ENCODE results near the gene KCNAB1.

Gene KCNAB1

GRCh38 chr3:156256945-156257344 lies 136.6 kb downstream of the KCNAB1 start:
- no peak for TF ChIP-seq CTCF (IDR thresholded peaks at IDR 0.05; ENCODE audit: low read length)
- TF ChIP-seq EZH2 (IDR thresholded peaks at IDR 0.05; ENCODE audit: borderline replicate concordance, low read length), result no peak
- Histone ChIP-seq H3K4me1 (ENCODE audit: insufficient read depth, low read length, severe bottlenecking) (no peaks in the 10 kb centered on the region), H3F3A (ENCODE audit: insufficient read depth, low read length) (no peaks in the 10 kb centered on the region), H4K20me1 (ENCODE audit: insufficient read depth, low read length) (no peaks in the 10 kb centered on the region), H3K9ac (ENCODE audit: low read length) (no peak overlapping the region), H3K9me3 (ENCODE audit: low read length) (no peaks in the 10 kb centered on the region), H2AFZ (ENCODE audit: low read length) (no peak overlapping the region), H3K27me3 (ENCODE audit: insufficient read depth, low read length) (no peaks in the 10 kb centered on the region), H3K27ac (ENCODE audit: low read depth, low read length, poor library complexity, severe bottlenecking) (no peak overlapping the region), H3K4me2 (ENCODE audit: low read length) (no peak overlapping the region), H3K9me2 (ENCODE audit: low read depth, low read length) (no peaks in the 10 kb centered on the region), H3K79me2 (ENCODE audit: insufficient read depth, low read length) (no peaks in the 10 kb centered on the region), H3K4me3 (ENCODE audit: low read depth, low read length, poor library complexity, severe bottlenecking) (no peak overlapping the region), H3K36me3 (ENCODE audit: insufficient read depth, low read length) (no peaks in the 10 kb centered on the region)

GRCh38 chr3:156258301-156258700 lies 137.9 kb downstream of the KCNAB1 start:
- no peaks in the 10 kb centered on the region for H3K9me3 ChIP-seq (ENCODE audit: low read length)
- H3K79me2 ChIP-seq (ENCODE audit: insufficient read depth, low read length), result no peaks in the 10 kb centered on the region
- H3K4me2 ChIP-seq (ENCODE audit: low read length), result no peak overlapping the region

GRCh38 chr3:156259896-156260295 lies 139.5 kb downstream of the KCNAB1 start:
- Histone ChIP-seq H3F3A (ENCODE audit: insufficient read depth, low read length) (no peaks in the 10 kb centered on the region), H3K9me2 (ENCODE audit: low read depth, low read length) (no peaks in the 10 kb centered on the region), H3K36me3 (ENCODE audit: insufficient read depth, low read length) (no peaks in the 10 kb centered on the region), H3K27me3 (ENCODE audit: insufficient read depth, low read length) (no peaks in the 10 kb centered on the region), H3K4me1 (ENCODE audit: insufficient read depth, low read length, severe bottlenecking) (no peaks in the 10 kb centered on the region), H3K79me2 (ENCODE audit: insufficient read depth, low read length) (no peaks in the 10 kb centered on the region), H3K9ac (ENCODE audit: low read length) (no peak overlapping the region), H3K4me3 (ENCODE audit: low read depth, low read length, poor library complexity, severe bottlenecking) (no peak overlapping the region), H3K27ac (ENCODE audit: low read depth, low read length, poor library complexity, severe bottlenecking) (no peak overlapping the region), H4K20me1 (ENCODE audit: insufficient read depth, low read length) (no peaks in the 10 kb centered on the region), H3K4me2 (ENCODE audit: low read length) (no peak overlapping the region), H2AFZ (ENCODE audit: low read length) (no peak overlapping the region), H3K9me3 (ENCODE audit: low read length) (no peaks in the 10 kb centered on the region)
- no peak for TF ChIP-seq EZH2 (IDR thresholded peaks at IDR 0.05; ENCODE audit: borderline replicate concordance, low read length)
- TF ChIP-seq CTCF (IDR thresholded peaks at IDR 0.05; ENCODE audit: low read length), result no peak

More at GRCh38 chr3:156258301-156258700, 137.9 kb downstream of the KCNAB1 start:
- no peaks in the 10 kb centered on the region for H3F3A ChIP-seq (ENCODE audit: insufficient read depth, low read length)
- H3K27me3 ChIP-seq (ENCODE audit: insufficient read depth, low read length), result no peaks in the 10 kb centered on the region
- no peak overlapping the region for H3K4me3 ChIP-seq (ENCODE audit: low read depth, low read length, poor library complexity, severe bottlenecking)
- H3K27ac ChIP-seq (ENCODE audit: low read depth, low read length, poor library complexity, severe bottlenecking), result no peak overlapping the region
- no peaks in the 10 kb centered on the region for H4K20me1 ChIP-seq (ENCODE audit: insufficient read depth, low read length)
- no peak overlapping the region for H3K9ac ChIP-seq (ENCODE audit: low read length)
- no peak for TF ChIP-seq CTCF (IDR thresholded peaks at IDR 0.05; ENCODE audit: low read length)
- TF ChIP-seq EZH2 (IDR thresholded peaks at IDR 0.05; ENCODE audit: borderline replicate concordance, low read length), result no peak
- H3K9me2 ChIP-seq (ENCODE audit: low read depth, low read length), result no peaks in the 10 kb centered on the region
- no peaks in the 10 kb centered on the region for H3K36me3 ChIP-seq (ENCODE audit: insufficient read depth, low read length)
- no peak overlapping the region for H2AFZ ChIP-seq (ENCODE audit: low read length)
- no peaks in the 10 kb centered on the region for H3K4me1 ChIP-seq (ENCODE audit: insufficient read depth, low read length, severe bottlenecking)
